PC-3 (cell line): ENCODE data around the gene EVA1A.

Experiments used
- EZH2 ChIP-seq: fragments of 300-600 bp; sonication (generic); IDR thresholded peaks from one replicate; pipeline ENCODE4 v1.6.1; 2017; ENCODE audit warnings: antibody characterized with exemption, mild to moderate bottlenecking, low read length; ENCODE audit not compliant: unreplicated experiment
- TF ChIP-seq, protein P1 (sequence below): fragments of 300-600 bp; sonication (generic); conservative IDR thresholded peaks from 2 replicates; pipeline ENCODE4 v1.5.1; 2017; ENCODE audit warnings: antibody characterized with exemption, low read depth, mild to moderate bottlenecking, low read length

DNA sequence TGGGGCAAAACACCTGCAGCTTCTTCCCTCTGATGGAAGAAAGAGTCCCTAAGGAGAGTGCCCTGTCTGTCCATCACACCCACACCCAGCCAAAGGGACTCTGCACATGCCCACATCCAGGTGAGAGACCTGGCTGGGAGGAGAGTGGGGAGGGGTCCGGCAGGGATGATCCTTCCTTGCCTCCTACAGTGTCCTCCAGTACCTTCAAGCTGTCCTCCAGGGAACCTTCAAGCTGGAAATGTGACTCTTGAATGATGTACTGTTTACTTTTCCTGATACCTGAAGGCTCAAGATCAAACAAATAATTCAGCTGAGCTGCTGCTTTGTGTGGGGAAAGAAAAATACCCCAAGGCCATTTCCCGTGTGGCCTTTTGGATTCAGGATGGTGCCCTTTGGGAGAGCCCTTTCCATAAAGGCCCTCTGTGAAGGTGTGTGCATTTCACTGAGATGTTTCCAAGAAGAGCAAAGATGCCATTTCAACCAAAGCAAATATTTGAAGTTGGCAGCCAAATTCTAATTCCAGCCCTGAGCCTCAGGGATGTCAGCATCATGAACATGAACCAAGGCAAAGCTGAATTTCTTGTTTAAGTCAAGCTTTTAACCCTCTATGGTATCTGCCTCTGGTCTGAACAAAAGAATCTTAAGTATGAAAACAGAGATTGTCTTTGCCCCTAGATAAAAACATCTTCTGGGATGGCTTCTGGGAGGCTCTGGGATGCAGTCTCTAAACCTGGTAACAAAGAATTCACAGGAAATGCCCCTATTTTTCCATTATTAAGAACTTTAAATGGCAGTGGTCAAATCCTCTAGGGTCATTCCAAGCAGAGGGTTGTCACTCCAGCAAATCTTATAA, 11.1 kb downstream of the EVA1A start:
- TF ChIP-seq, protein P1, sequence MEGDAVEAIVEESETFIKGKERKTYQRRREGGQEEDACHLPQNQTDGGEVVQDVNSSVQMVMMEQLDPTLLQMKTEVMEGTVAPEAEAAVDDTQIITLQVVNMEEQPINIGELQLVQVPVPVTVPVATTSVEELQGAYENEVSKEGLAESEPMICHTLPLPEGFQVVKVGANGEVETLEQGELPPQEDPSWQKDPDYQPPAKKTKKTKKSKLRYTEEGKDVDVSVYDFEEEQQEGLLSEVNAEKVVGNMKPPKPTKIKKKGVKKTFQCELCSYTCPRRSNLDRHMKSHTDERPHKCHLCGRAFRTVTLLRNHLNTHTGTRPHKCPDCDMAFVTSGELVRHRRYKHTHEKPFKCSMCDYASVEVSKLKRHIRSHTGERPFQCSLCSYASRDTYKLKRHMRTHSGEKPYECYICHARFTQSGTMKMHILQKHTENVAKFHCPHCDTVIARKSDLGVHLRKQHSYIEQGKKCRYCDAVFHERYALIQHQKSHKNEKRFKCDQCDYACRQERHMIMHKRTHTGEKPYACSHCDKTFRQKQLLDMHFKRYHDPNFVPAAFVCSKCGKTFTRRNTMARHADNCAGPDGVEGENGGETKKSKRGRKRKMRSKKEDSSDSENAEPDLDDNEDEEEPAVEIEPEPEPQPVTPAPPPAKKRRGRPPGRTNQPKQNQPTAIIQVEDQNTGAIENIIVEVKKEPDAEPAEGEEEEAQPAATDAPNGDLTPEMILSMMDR, result no peak
- no peak for TF ChIP-seq EZH2
